Measurements from ENCODE around the gene EXOC2.

Gene EXOC2

GRCh38 chr6:513058-513457 lies 179.9 kb downstream of the EXOC2 start:
- no peak for TF ChIP-seq CTCF (IDR thresholded peaks at IDR 0.05; ENCODE audit: low read length, missing control alignments)
- H3K4me3 ChIP-seq (replicated peaks; ENCODE audit: low read depth, low read length) = no peak overlapping the region
- no peak for DNase-seq (ENCODE audit: low read depth)

GRCh38 chr6:511488-512137 lies 181.3 kb downstream of the EXOC2 start:
- no peak overlapping the region for H3K4me3 ChIP-seq (replicated peaks; ENCODE audit: low read depth, low read length)
- DNase-seq (ENCODE audit: low read depth) = no peak
- TF ChIP-seq CTCF (IDR thresholded peaks at IDR 0.05; ENCODE audit: low read length, missing control alignments) = no peak

GRCh38 chr6:509676-510075 lies 183.3 kb downstream of the EXOC2 start:
- no peak overlapping the region for H3K4me3 ChIP-seq (replicated peaks; ENCODE audit: low read depth, low read length)
- DNase-seq (ENCODE audit: low read depth) = no peak
- TF ChIP-seq CTCF (IDR thresholded peaks at IDR 0.05; ENCODE audit: low read length, missing control alignments) = no peak

- no peak overlapping the region for H3K4me3 ChIP-seq (replicated peaks; ENCODE audit: low read depth, low read length)
- TF ChIP-seq CTCF (IDR thresholded peaks at IDR 0.05; ENCODE audit: low read length, missing control alignments) = no peak
- no peak for DNase-seq (ENCODE audit: low read depth)
Observed at GRCh38 chr6:508614-509013, 184.3 kb downstream of the EXOC2 start.

- no peak overlapping the region for H3K4me3 ChIP-seq (replicated peaks; ENCODE audit: low read depth, low read length)
- DNase-seq (ENCODE audit: low read depth) = no peak
- TF ChIP-seq CTCF (IDR thresholded peaks at IDR 0.05; ENCODE audit: low read length, missing control alignments) = no peak
Observed at GRCh38 chr6:508006-508405, 184.9 kb downstream of the EXOC2 start.

- TF ChIP-seq CTCF (IDR thresholded peaks at IDR 0.05; ENCODE audit: low read length, missing control alignments) = no peak
- H3K4me3 ChIP-seq (replicated peaks; ENCODE audit: low read depth, low read length) = no peak overlapping the region
- DNase-seq (ENCODE audit: low read depth) = no peak
Observed at GRCh38 chr6:506920-507622, 185.9 kb downstream of the EXOC2 start.

- no peak for TF ChIP-seq CTCF (IDR thresholded peaks at IDR 0.05; ENCODE audit: low read length, missing control alignments)
- no peak for DNase-seq (ENCODE audit: low read depth)
Observed at GRCh38 chr6:506508-506907, 186.4 kb downstream of the EXOC2 start.

More at GRCh38 chr6:506508-506907, 186.4 kb downstream of the EXOC2 start:
- H3K4me3 ChIP-seq (replicated peaks; ENCODE audit: low read depth, low read length) = no peak overlapping the region
